Stimulated activated CD8-positive, alpha-beta memory T cell treated with anti-CD3 and anti-CD28 coated beads, Interleukin-2, amount 100 ng/mL, for 48 hours (primary cell): ENCODE data around the gene STRN3.
"Not testable (repeated sequence)": the region's sequence is repeated elsewhere in the genome, so short reads cannot be mapped to it uniquely, and the experiment has no call there.

ENCODE experiments used
- DNase-seq, 2 donors: peaks; one replicate each; pipeline ENCODE4 v3.0.0-alpha.2; 2020; ENCODE audit warnings: low read depth in 2 of 2

Gene STRN3

GRCh38 chr14:30908826-30909225 is 117.4 kb downstream of the STRN3 start:
- no peak for DNase-seq

GRCh38 chr14:30907659-30908057 is 118.5 kb downstream of the STRN3 start:
- DNase-seq: no peak

DNA sequence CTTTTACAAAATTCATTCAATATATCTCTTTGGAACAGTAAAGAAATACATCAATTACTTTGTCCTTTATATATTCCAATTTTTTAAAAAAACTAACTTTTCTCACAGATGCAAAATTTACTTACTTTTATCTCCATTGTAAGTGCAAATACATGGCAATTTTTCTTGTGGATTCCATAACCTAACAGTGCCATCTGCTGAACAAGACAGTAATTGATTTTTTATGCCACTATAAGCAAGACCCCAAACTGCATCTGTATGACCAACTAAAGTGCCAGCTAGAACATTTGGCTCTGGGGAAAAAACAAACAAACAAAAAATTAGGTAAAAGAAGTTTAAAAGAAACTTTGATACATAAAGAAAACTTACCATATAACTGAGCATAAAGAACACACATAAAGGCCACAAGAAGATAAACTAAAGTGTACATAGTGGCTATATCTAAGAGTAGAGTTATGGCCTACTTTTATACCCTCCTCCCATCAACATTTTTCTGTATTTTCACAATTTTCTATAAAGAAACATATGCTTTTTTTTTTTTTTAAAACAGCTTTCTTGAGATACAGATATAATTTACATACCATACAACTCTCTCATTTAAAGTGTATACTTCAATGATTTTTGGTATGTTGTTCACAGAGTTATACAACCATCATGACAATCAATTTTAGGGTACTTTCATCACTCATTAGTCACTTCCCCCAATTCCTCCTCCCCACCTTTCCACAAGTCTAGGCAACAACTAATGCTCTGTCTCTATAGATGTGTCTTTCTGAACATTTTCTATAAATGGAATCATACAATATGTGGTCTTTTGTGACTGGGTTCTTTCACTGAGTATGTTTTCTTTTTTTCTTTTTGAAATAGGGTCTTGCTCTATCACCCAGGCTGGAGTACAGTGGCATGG is 119.2 kb downstream of the STRN3 start:
- no peak for DNase-seq

DNA sequence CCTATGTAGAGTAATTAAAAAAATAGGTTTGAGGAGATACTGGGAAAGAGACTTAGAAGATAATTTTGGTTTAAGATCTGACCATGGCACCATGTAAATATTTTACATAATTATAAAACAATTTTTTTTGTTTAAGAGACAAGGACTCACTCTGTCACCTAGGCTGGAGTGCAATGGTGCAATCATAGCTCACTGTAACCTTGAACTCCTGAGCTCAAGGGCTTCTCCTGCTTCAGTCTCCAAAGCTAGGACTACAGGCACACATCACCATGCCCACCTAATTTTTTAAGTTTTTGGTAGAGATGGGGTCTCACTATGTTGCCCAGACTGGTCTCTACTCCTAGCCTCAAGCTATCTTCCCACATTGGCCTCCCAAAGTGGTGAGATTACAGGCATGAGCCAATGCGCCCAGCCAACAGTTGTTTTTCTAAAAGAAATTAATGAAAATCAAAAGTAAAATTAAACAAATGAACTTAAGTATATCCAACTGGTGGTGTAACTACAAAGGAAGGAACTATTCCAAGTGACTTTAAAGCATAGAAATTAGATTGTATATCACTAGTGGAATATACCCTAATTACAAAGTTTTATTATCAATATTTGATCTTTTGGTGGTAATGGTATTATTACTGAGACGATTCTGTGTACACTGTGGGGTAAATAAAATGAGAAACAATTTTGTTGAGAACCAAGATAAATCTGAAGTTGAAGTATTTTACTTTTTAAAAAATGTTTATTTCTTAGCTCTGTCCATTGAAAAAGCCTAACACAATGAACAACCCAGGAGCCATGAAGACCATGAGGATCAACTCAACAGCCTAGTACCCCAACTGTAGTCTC is 122.7 kb downstream of the STRN3 start:
- no peak for DNase-seq

GRCh38 chr14:30897121-30897520 is 129.1 kb downstream of the STRN3 start:
- not testable (repeated sequence) for DNase-seq

DNA sequence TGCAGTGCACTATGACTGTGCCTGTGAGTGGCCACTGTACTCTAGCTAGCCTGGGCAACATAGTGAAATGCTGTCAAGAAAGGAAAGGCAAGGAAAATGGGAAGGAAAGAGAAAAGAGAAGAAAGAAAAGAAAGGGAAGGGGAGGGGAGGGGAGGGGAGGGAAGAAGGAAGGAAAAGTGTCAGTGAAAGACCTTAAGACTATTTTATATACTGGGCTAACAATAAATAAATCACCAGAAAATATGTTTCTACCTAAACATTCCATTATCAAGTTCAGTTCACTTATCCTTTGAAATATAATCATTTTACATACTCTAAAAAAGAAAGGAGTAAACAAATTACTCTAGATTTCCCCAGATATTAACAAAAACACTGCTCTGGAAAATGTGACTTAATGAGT is 129.7 kb downstream of the STRN3 start:
- DNase-seq: no peak

DNA sequence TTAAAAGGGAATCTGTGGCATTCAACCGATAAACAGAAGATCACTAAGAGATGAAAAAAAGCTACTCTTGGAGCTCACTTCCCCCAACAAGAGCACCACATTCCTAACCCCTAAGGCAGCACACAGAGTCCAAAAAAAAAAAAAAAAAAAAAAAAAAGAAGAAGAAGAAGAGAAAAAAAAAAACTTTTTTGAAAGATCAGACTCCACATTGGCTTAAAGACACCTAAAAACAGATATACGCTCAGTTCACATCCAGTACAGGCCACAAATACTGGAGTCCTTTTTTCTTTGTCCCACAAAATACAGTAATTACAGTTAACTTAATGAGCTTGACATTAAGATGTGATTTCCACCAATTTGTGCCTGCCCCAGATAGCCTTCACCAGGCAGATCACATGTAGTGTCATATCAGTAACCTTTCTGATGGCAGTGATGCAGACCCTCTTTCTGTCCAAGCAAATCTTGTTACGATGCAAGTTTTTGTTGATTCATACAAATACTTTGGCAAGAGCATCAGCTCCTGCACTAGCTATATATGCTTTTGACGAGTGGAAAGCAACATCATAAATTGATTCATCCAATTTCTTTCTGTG is 131.2 kb downstream of the STRN3 start:
- no peak for DNase-seq

DNA sequence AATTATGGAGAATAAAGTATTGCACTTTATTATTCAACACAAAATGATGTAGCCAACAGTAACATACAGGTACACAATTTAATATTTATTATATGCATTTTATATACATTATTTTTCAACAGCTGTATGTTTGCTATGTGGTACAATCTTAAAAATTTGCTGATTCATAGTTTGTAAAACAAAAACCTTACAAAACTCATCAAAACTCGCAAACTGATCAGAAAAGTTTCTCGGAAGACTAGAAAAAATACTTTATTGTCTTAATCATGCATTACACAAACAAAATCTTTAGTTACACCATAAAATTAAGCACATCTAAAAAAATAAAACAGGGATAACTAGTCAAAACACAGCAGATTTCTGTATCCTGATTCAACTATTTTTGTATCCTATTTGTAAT is 132.4 kb downstream of the STRN3 start:
- no peak for DNase-seq

DNA sequence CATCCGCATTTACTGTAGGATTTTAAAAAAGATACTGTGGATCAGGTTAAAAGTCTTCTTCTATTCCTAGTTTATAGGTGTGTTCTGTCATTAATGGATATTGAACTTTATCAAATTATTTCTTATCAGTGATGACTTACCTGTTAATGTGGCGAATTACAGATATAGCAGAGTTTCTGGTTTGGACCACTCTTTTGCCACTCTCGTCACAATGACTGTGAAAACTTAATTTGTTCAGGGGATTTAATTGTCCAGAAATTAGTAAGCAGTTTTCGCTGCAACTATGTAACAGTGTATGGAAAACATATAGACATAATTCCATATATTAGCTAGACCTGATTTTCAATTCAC is 137.0 kb downstream of the STRN3 start:
- no peak for DNase-seq

DNA sequence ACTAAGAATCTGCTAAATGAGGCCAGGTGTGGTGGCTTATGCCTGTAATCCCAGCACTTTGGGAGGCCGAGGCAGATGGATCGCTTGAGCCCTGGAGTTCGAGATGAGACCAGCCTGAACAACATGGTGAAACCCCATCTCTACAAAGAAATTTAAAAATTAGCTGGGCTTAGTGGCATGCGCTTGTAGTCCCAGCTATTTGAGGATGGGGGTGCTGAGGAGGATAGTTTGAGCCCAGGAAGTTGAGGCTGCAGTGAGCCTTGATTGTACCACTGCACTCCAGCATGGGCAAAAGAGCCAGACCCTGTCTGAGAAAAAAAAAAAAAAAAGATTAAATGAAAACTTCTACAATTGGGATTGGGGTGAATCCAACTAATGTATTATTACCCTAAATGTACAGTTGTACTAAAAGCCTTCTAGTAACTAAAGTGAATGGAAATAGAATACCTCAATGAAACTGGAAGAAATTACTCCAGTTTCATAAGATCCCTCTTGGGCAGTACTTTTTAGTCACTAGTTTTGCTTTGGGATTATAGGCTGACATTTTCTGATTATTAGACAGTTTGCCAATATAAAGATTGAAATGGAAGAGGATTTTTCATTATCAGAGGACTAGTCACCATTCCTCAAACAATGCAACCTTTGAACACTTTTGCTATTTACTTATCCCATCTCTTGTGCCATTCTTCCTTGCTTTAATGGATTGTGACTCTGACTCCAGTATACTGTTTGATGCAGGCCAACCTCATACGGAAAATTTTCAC is 137.5 kb downstream of the STRN3 start:
- DNase-seq: no peak

- DNase-seq: no peak
These were observed 140.1 kb downstream of the STRN3 start for GRCh38 chr14:30885840-30886740.

GRCh38 chr14:30884901-30885300 is 141.3 kb downstream of the STRN3 start:
- DNase-seq: no peak

DNA sequence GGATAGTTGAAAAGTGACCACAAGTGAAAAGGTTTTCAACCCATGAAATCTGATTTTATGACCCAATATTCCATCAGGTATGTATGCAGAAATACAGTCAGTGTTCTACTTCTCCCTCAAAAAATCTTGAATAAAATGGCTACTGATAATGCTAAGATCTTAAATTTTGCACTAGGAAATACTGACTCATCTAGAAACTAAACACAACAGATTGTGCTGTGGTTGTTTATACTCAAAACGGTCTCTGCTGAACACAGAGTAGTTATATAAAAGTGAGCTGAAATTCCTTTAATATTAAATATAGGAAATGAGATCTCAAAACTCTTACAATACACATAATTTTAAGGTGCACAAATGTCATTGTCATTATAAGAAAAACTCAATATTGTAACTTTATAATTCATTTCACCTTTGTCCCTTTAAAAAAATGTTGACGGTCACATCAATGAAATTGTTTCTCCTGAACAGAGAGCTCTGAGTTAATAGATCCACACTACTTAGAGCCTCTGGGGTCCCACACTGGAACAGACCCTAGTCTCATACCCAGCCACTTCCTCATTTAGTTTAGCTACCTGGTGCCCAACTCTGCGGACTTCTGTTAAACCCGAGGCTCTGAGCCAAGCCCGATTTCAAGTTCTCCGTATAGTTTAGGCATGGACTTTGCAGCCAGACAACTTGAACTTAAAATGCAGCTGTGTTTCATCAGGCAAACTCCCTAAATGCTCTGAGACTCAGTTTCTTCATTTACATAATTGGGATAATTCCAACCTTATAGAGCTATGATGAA is 142.5 kb downstream of the STRN3 start:
- no peak for DNase-seq

GRCh38 chr14:30882431-30882830 is 143.7 kb downstream of the STRN3 start:
- no peak for DNase-seq

DNA sequence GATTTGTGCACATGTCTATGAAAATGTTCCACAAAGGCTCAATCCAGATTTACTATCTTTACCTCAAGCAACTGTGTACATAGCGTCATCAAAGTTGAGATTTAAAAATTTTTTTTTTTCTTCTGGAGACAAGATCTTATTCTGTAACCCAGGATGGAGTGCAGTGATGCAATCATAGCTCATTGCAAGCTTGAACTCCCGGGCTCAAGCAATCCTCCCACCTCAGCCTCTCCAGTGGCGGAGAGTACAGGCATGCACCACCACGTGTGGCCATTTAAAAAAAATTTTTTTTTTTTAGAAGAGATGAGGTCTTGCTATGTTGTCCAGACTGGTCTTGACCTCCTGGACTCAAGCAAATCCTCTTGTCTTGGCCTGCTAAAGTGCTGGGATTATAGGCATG is 149.5 kb downstream of the STRN3 start:
- no peak for DNase-seq

DNA sequence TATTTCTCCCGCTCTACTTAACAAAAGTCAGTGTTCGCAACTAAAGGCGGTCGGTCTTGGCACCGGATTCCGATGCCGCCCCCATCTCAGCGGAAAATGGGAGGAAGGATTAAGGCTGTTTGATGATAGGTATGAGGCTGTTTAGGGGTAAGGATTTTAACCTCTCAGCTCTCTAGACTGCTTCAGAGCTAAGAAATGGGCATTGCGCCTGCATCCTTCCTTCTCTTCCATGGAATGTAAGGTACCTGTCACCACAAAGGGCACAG is 150.5 kb downstream of the STRN3 start:
- DNase-seq: no peak

DNA sequence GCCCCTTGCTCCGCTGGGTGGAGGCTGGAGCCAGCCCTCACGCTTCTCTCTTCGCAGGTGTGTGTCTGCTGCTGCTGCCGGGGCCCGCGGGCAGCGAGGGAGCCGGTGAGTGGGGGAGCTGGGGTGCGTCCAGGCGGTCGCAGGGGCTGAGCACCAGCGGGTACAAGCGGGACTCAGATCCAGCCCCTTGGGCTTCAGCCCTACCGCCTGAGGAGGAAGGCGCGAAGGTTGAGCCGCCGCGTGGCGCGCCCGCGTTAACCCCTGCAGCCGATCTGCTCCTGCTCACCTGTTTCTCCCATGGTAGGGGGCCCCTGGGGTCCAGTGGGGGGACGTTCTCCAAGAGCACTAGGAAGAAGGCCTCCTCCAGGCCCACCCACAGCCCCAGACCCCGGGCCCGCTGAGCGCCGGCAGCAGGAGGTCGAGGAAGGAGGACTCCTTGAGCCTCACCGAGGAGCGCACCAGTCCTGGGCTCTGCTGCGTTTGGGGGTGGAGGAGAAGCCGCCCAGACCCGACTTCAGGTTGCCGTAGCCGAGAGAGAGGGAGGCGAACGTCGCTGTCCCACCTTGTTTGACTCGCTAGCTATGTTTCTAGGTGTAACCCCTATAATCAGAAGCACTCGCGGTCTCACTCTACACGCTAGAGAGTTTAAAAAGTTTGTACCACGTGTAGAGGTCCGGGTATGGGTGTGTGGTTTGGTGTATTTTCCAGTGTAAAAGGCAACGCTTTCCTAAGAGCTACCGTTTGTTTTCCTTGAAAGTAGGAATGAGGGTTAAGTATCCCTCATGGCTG is 151.0 kb downstream of the STRN3 start:
- DNase-seq: no peak

GRCh38 chr14:30874120-30874998 is 151.8 kb downstream of the STRN3 start, which contains the start of gene COCH:
COCH (plus strand) TSS chr14:30874559; CDS start chr14:30874939, 380 bp downstream.
- DNase-seq: peak in 1 of 2 donors; percentile 11
